Prostate gland (tissue), 2 donors: ENCODE measurements around the gene MBD3L5. TPM values are rescaled to one million over a fixed set of nuclear protein-coding genes. Genes with fewer than 3 reads are reported as not detected.

Experiments
- DNase-seq: peaks from one replicate; pipeline ENCODE4 v3.0.0-alpha.2; 2019; ENCODE audit warnings: low spot score
- H3K27ac ChIP-seq, 2 donors: fragments of 200-600 bp; sonication (generic); 2 replicates each; pipeline ENCODE4 v1.5.1; 2017 to 2019
- H3K27me3 ChIP-seq: fragments of 200-600 bp; sonication (generic); replicated peaks from 2 replicates; pipeline ENCODE4 v1.5.1; 2019; ENCODE audit not compliant: insufficient read depth
- H3K36me3 ChIP-seq, 2 donors: fragments of 200-600 bp; sonication (generic); 1 replicate in 1 of 2; 2 replicates in 1 of 2; pipeline versions ENCODE4 v1.5.1 to v1.8.1; 2017 to 2019
- H3K4me1 ChIP-seq: fragments of 200-600 bp; sonication (generic); replicated peaks from 2 replicates; pipeline ENCODE4 v1.5.1; 2019
- H3K4me3 ChIP-seq, 2 donors: fragments of 200-600 bp; sonication (generic); 2 replicates each; pipeline ENCODE4 v1.5.1; 2017 to 2019
- H3K9me3 ChIP-seq: fragments of 200-600 bp; sonication (generic); 2 replicates; pipeline ENCODE4 v1.5.1; 2017
- POLR2A ChIP-seq: fragments of 450-650 bp; IDR thresholded peaks from one replicate; pipeline ENCODE4 v1.6.1; 2016; ENCODE audit warnings: antibody characterized with exemption, mild to moderate bottlenecking
- POLR2AphosphoS5 ChIP-seq: sonication (generic); formaldehyde crosslinking; IDR thresholded peaks from one replicate; pipeline ENCODE4 v1.6.1; 2017; ENCODE audit warnings: antibody characterized with exemption
- WGBS: methylation state at CpG from one replicate; pipeline ENCODE4 v1.1.5; 2018; 5-methylcytosine and 5-hydroxymethylcytosine counted together
- intact Hi-C: fragments of 100-400 bp; cut with DNase I; formaldehyde crosslinking; loops from one replicate; pipeline ENCODE4 v1.14.2; 2022
- total RNA-seq, 2 donors: library from RNA; depleted of rRNA; stranded (reverse); fragments of >200 nt; gene quantifications; one replicate each; pipeline ENCODE4 v1.1.0, GENCODE V29; 2016
- TF ChIP-seq, protein P1 (sequence below), 4 experiments: fragments of 200-600 bp in 2 of 4; fragments of 450-650 bp in 2 of 4; sonication (generic) in 2 of 4; IDR thresholded peaks; 1 replicate in 3 of 4; 2 replicates in 1 of 4; pipeline ENCODE4 v1.5.1; 2016 to 2019; ENCODE audit warnings: antibody characterized with exemption in 4 of 4, mild to moderate bottlenecking in 2 of 4, moderate library complexity in 2 of 4

The MBD3L5 gene
- total RNA-seq, 2 donors from 2014 or later: not detected

GRCh38 chr19:7004313-7004931 is 26.0 kb upstream of the MBD3L5 start:
- H3K27me3 ChIP-seq: peaks cover 2% of the 10 kb centered on the region
- intact Hi-C loops: no loop called here
- 94% methylated on average over 18 of the region's 18 CpGs for WGBS

DNA sequence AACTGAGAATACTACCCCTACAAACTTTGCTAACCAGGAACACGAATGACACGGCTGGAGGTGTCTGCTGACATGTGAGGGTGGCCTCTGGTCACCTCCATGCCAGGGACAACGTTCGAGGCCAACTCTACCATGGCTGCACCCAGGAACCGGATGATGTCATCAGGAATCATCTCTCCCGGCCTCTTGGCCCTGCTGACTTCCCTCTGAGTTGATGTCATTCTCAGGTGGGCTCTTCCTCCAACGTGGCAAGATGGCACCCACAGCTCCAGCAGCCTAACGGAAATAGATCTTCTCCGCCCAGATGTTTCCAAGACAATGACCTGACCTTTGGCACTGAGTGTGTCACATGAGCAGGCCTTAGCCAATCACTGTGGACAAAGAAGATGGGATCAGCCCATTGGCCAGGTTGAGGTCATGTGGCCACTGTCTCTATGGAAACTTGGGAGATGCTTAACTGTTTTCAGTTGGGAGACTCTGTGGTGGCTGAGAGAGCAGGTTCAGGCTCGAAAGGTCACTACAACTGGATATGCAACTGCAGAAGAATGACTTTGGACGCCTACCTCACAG is 24.2 kb upstream of the MBD3L5 start:
- WGBS: 78% methylated on average over 11 of the region's 11 CpGs
- no peaks in the 10 kb centered on the region for H3K27me3 ChIP-seq
- H3K4me1 ChIP-seq: no peaks in the 10 kb centered on the region
- H3K27ac ChIP-seq: no peak overlapping the region
- DNase-seq: no peak
- H3K36me3 ChIP-seq: no peaks in the 10 kb centered on the region
- intact Hi-C loops: no loop called here
- H3K4me3 ChIP-seq: no peak overlapping the region
- no peak for TF ChIP-seq POLR2A
- TF ChIP-seq, protein P1, sequence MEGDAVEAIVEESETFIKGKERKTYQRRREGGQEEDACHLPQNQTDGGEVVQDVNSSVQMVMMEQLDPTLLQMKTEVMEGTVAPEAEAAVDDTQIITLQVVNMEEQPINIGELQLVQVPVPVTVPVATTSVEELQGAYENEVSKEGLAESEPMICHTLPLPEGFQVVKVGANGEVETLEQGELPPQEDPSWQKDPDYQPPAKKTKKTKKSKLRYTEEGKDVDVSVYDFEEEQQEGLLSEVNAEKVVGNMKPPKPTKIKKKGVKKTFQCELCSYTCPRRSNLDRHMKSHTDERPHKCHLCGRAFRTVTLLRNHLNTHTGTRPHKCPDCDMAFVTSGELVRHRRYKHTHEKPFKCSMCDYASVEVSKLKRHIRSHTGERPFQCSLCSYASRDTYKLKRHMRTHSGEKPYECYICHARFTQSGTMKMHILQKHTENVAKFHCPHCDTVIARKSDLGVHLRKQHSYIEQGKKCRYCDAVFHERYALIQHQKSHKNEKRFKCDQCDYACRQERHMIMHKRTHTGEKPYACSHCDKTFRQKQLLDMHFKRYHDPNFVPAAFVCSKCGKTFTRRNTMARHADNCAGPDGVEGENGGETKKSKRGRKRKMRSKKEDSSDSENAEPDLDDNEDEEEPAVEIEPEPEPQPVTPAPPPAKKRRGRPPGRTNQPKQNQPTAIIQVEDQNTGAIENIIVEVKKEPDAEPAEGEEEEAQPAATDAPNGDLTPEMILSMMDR (IDR thresholded peaks at IDR 0.05): no peak
- TF ChIP-seq POLR2AphosphoS5: no peak
- no peaks in the 10 kb centered on the region for H3K9me3 ChIP-seq

More at GRCh38 chr19:7004313-7004931, 26.0 kb upstream of the MBD3L5 start:
- Histone ChIP-seq H3K9me3 (no peaks in the 10 kb centered on the region), H3K4me1 (no peaks in the 10 kb centered on the region), H3K36me3 (no peaks in the 10 kb centered on the region), H3K27ac (no peak overlapping the region), H3K4me3 (no peak overlapping the region)
- TF ChIP-seq, protein P1 (IDR thresholded peaks at IDR 0.05): no peak
- TF ChIP-seq POLR2A (no peak), POLR2AphosphoS5 (no peak)
- no peak for DNase-seq

- TF ChIP-seq POLR2A: no peak
- TF ChIP-seq, protein P1 (IDR thresholded peaks at IDR 0.05): no peak
- TF ChIP-seq POLR2AphosphoS5: no peak
- intact Hi-C loops: no loop called here
Observed at GRCh38 chr19:7007859-7008258, 22.5 kb upstream of the MBD3L5 start.

GRCh38 chr19:7010722-7011593 is 19.4 kb upstream of the MBD3L5 start:
- DNase-seq: no peak
- Histone ChIP-seq H3K27ac (no peak overlapping the region), H3K27me3 (no peaks in the 10 kb centered on the region), H3K4me3 (no peak overlapping the region), H3K4me1 (no peaks in the 10 kb centered on the region), H3K9me3 (no peaks in the 10 kb centered on the region), H3K36me3 (no peaks in the 10 kb centered on the region)
- intact Hi-C loops: no loop called here
- TF ChIP-seq POLR2AphosphoS5 (no peak), POLR2A (no peak)
- TF ChIP-seq, protein P1 (IDR thresholded peaks at IDR 0.05): no peak
- WGBS: 85% methylated on average over 12 of the region's 12 CpGs

More at GRCh38 chr19:7007859-7008258, 22.5 kb upstream of the MBD3L5 start:
- Histone ChIP-seq H3K27ac (no peak overlapping the region), H3K36me3 (no peaks in the 10 kb centered on the region), H3K27me3 (no peaks in the 10 kb centered on the region), H3K4me1 (no peaks in the 10 kb centered on the region), H3K9me3 (no peaks in the 10 kb centered on the region), H3K4me3 (no peak overlapping the region)
- WGBS: 60% methylated on average over 4 of the region's 4 CpGs
- DNase-seq: no peak
